SHP77 (cell line): ENCODE measurements around the gene RAB24.
"Not testable (repeated sequence)": the region's sequence is repeated elsewhere in the genome, so short reads cannot be mapped to it uniquely, and the experiment has no call there.

Experiments
- DNase-seq, 2 experiments: peaks; one replicate each; lab custom pipeline; 2025; lab: John Stamatoyannopoulos, UW

Gene RAB24

GRCh38 chr5:177311392-177311722 lies 7.8 kb upstream of the RAB24 start:
- no peak for DNase-seq

GRCh38 chr5:177310757-177311391 lies 7.4 kb upstream of the RAB24 start:
- peak in 1 of 2 experiments; percentile 22 for DNase-seq

GRCh38 chr5:177310332-177310731 lies 6.8 kb upstream of the RAB24 start:
- DNase-seq: no peak

GRCh38 chr5:177309351-177310191 lies 6.1 kb upstream of the RAB24 start:
- DNase-seq: peak; percentile 75 to 83

- DNase-seq: no peak
Observed at GRCh38 chr5:177308740-177309139, 5.2 kb upstream of the RAB24 start.

- DNase-seq: no peak
Observed at GRCh38 chr5:177307544-177308363, 4.2 kb upstream of the RAB24 start.

- no peak for DNase-seq
Observed at GRCh38 chr5:177306674-177307543, 3.4 kb upstream of the RAB24 start.

GRCh38 chr5:177306103-177306640 lies 2.7 kb upstream of the RAB24 start:
- DNase-seq: not testable (repeated sequence)

GRCh38 chr5:177304392-177305119 lies 1.0 kb upstream of the RAB24 start:
- DNase-seq: no peak

GRCh38 chr5:177303925-177304391 lies 439 bp upstream of the RAB24 start:
- no peak for DNase-seq

- no peak for DNase-seq
Observed at GRCh38 chr5:177302354-177303110, 987 bp downstream of the RAB24 start.

GRCh38 chr5:177301503-177302165 lies 1.9 kb downstream of the RAB24 start:
- no peak for DNase-seq

- no peak for DNase-seq
Observed at GRCh38 chr5:177300951-177301350, 2.6 kb downstream of the RAB24 start.

GRCh38 chr5:177300236-177300880 lies 3.2 kb downstream of the RAB24 start:
- no peak for DNase-seq

GRCh38 chr5:177299697-177300096 lies 3.8 kb downstream of the RAB24 start:
- no peak for DNase-seq

GRCh38 chr5:177297922-177298321 lies 5.6 kb downstream of the RAB24 start:
- DNase-seq: no peak

GRCh38 chr5:177296581-177296980 lies 6.9 kb downstream of the RAB24 start:
- no peak for DNase-seq

GRCh38 chr5:177295924-177296323 lies 7.6 kb downstream of the RAB24 start:
- DNase-seq: no peak

- no peak for DNase-seq
Observed at GRCh38 chr5:177294632-177295031, 8.9 kb downstream of the RAB24 start.
